MM.1S (cell line): ENCODE measurements around the gene GZMM.

ENCODE experiments used
- DNase-seq: peaks from one replicate; pipeline ENCODE4 v3.0.0-alpha.2; 2015
- H2AFZ ChIP-seq: fragments of 300-600 bp; sonication (generic); 2 replicates; pipeline ENCODE4 v1.6.0; 2016; ENCODE audit warnings: antibody characterized with exemption, low read length
- H3F3A ChIP-seq: fragments of 300-600 bp; sonication (generic); 2 replicates; pipeline ENCODE4 v1.6.1; 2016; ENCODE audit warnings: mild to moderate bottlenecking, antibody characterized with exemption, low read length, moderate library complexity, mixed read lengths; ENCODE audit not compliant: insufficient read depth
- H3K27ac ChIP-seq: fragments of 300-600 bp; sonication (generic); 2 replicates; pipeline ENCODE4 v1.5.1; 2016; ENCODE audit warnings: mild to moderate bottlenecking, low read length
- H3K27me3 ChIP-seq: fragments of 300-600 bp; sonication (generic); replicated peaks from 2 replicates; pipeline ENCODE4 v1.6.0; 2016; ENCODE audit warnings: low read length; ENCODE audit not compliant: insufficient read depth
- H3K36me3 ChIP-seq: fragments of 300-600 bp; sonication (generic); replicated peaks from 2 replicates; pipeline ENCODE4 v1.6.1; 2016; ENCODE audit warnings: mild to moderate bottlenecking, low read length, mixed read lengths; ENCODE audit not compliant: insufficient read depth
- H3K4me1 ChIP-seq: fragments of 300-600 bp; sonication (generic); 2 replicates; pipeline ENCODE4 v1.6.1; 2016; ENCODE audit warnings: low read length, mixed read lengths
- H3K4me2 ChIP-seq: fragments of 300-600 bp; sonication (generic); 2 replicates; pipeline ENCODE4 v1.6.0; 2016; ENCODE audit warnings: low read depth, low read length
- H3K4me3 ChIP-seq: fragments of 300-600 bp; sonication (generic); 2 replicates; pipeline ENCODE4 v1.5.1; 2016; ENCODE audit warnings: low read length, mixed read lengths
- H3K79me2 ChIP-seq: fragments of 300-600 bp; sonication (generic); 2 replicates; pipeline ENCODE4 v1.6.1; 2016; ENCODE audit warnings: mixed run types, low read length, mixed read lengths
- H3K9ac ChIP-seq: fragments of 300-600 bp; sonication (generic); 2 replicates; pipeline ENCODE4 v1.6.1; 2016; ENCODE audit warnings: low read length, mixed read lengths
- H3K9me2 ChIP-seq: fragments of 300-600 bp; sonication (generic); replicated peaks from 2 replicates; pipeline ENCODE4 v1.6.1; 2016; ENCODE audit warnings: mild to moderate bottlenecking, low read length, mixed read lengths; ENCODE audit not compliant: insufficient read depth
- H3K9me3 ChIP-seq: fragments of 300-600 bp; sonication (generic); replicated peaks from 2 replicates; pipeline ENCODE4 v1.6.1; 2016; ENCODE audit warnings: mild to moderate bottlenecking, low read length, mixed read lengths; ENCODE audit not compliant: insufficient read depth
- H4K20me1 ChIP-seq: fragments of 300-600 bp; sonication (generic); 2 replicates; pipeline ENCODE4 v1.6.1; 2016; ENCODE audit warnings: mild to moderate bottlenecking, low read length, moderate library complexity, mixed read lengths; ENCODE audit not compliant: insufficient read depth
- CTCF ChIP-seq: fragments of 300-600 bp; sonication (generic); IDR thresholded peaks from 2 replicates; pipeline ENCODE4 v1.5.1; 2016; ENCODE audit warnings: antibody characterized with exemption, low read length, mixed read lengths
- EZH2 ChIP-seq: fragments of 300-600 bp; sonication (generic); optimal IDR thresholded peaks from 2 replicates; pipeline ENCODE3; 2017; ENCODE audit warnings: low read depth, mild to moderate bottlenecking, antibody characterized with exemption, low read length, mixed read lengths
- EZH2phosphoT487 ChIP-seq: fragments of 300-600 bp; sonication (generic); IDR thresholded peaks from 2 replicates; pipeline ENCODE4 v1.6.1; 2018; ENCODE audit warnings: antibody characterized with exemption, low read length

GZMM gene

GRCh38 chr19:597406-598315 is 53.8 kb downstream of the GZMM start:
- H3K4me2 ChIP-seq = no peak overlapping the region
- H3K9ac ChIP-seq = no peak overlapping the region
- no peak overlapping the region for H2AFZ ChIP-seq
- no peaks in the 10 kb centered on the region for H3F3A ChIP-seq
- H3K36me3 ChIP-seq = no peaks in the 10 kb centered on the region
- peaks cover 79% of the 10 kb centered on the region for H3K27me3 ChIP-seq
- DNase-seq = no peak
- no peaks in the 10 kb centered on the region for H3K79me2 ChIP-seq
- no peaks in the 10 kb centered on the region for H3K9me2 ChIP-seq
- H3K9me3 ChIP-seq = no peaks in the 10 kb centered on the region
- H4K20me1 ChIP-seq = no peaks in the 10 kb centered on the region
- no peaks in the 10 kb centered on the region for H3K4me1 ChIP-seq
- no peak overlapping the region for H3K27ac ChIP-seq
- H3K4me3 ChIP-seq = no peak overlapping the region
- no peak for TF ChIP-seq EZH2phosphoT487
- TF ChIP-seq CTCF = no peak
- no peak for TF ChIP-seq EZH2
